IPS-18c (cell line): Measurements from ENCODE around the gene THSD7B.
"Not testable (repeated sequence)": the region's sequence is repeated elsewhere in the genome, so short reads cannot be mapped to it uniquely, and the experiment has no call there.

Source experiments
- H3K4me3 ChIP-seq: 2 replicates; pipeline ENCODE4 v1.7.0; 2013; ENCODE audit warnings: low read depth, mild to moderate bottlenecking, low read length, moderate library complexity; ENCODE audit not compliant: insufficient read depth
- H3K9me3 ChIP-seq: one replicate; pipeline ENCODE4 v1.6.1; 2013; ENCODE audit warnings: mild to moderate bottlenecking, low read length, moderate library complexity; ENCODE audit not compliant: control insufficient read depth, insufficient read depth

THSD7B gene

GRCh38 chr2:136765256-136766072 is at the start of gene THSD7B:
TSS of gene THSD7B (plus strand) at chr2:136765545. CDS start at chr2:136882179, 116,634 bp downstream.
- peak within 1 kb of the TSS; percentile 50 for H3K4me3 ChIP-seq
- H3K9me3 ChIP-seq = no peaks in the 10 kb centered on the region

- Histone ChIP-seq H3K9me3 (no peaks in the 10 kb centered on the region), H3K4me3 (no peak overlapping the region)
Measured at GRCh38 chr2:136718273-136718672, 47.1 kb upstream of the THSD7B start.

GRCh38 chr2:136727973-136728699 is 37.2 kb upstream of the THSD7B start:
- no peak overlapping the region for H3K4me3 ChIP-seq
- H3K9me3 ChIP-seq = no peaks in the 10 kb centered on the region

- Histone ChIP-seq H3K4me3 (no peak overlapping the region), H3K9me3 (no peaks in the 10 kb centered on the region)
Measured at GRCh38 chr2:136736236-136736635, 29.1 kb upstream of the THSD7B start.

- no peak overlapping the region for H3K4me3 ChIP-seq
Measured at GRCh38 chr2:136738044-136738443, 27.3 kb upstream of the THSD7B start.

GRCh38 chr2:136741471-136741870 is 23.9 kb upstream of the THSD7B start:
- no peaks in the 10 kb centered on the region for H3K9me3 ChIP-seq

More at GRCh38 chr2:136738044-136738443, 27.3 kb upstream of the THSD7B start:
- H3K9me3 ChIP-seq = no peaks in the 10 kb centered on the region

GRCh38 chr2:136750065-136750464 is 15.3 kb upstream of the THSD7B start:
- no peaks in the 10 kb centered on the region for H3K9me3 ChIP-seq
- no peak overlapping the region for H3K4me3 ChIP-seq

More at GRCh38 chr2:136741471-136741870, 23.9 kb upstream of the THSD7B start:
- H3K4me3 ChIP-seq = no peak overlapping the region

GRCh38 chr2:136751406-136751805 is 13.9 kb upstream of the THSD7B start:
- Histone ChIP-seq H3K9me3 (no peaks in the 10 kb centered on the region), H3K4me3 (no peak overlapping the region)

- H3K4me3 ChIP-seq, H3K9me3 ChIP-seq: not testable (repeated sequence)
Measured at GRCh38 chr2:136758504-136758903, 6.8 kb upstream of the THSD7B start.

GRCh38 chr2:136764452-136765255 is 691 bp upstream of the THSD7B start:
- H3K9me3 ChIP-seq = no peaks in the 10 kb centered on the region
- peak overlapping the region; percentile 50 for H3K4me3 ChIP-seq

- Histone ChIP-seq H3K9me3 (no peaks in the 10 kb centered on the region), H3K4me3 (peak overlapping the region; percentile 50; the same call in 1 of the 2 replicates)
Measured at GRCh38 chr2:136766073-136766404, 694 bp downstream of the THSD7B start.

- Histone ChIP-seq H3K9me3 (no peaks in the 10 kb centered on the region), H3K4me3 (no peak overlapping the region)
Measured at GRCh38 chr2:136767030-136767429, 1.7 kb downstream of the THSD7B start.

GRCh38 chr2:136769871-136770270 is 4.5 kb downstream of the THSD7B start:
- Histone ChIP-seq H3K4me3 (no peak overlapping the region), H3K9me3 (no peaks in the 10 kb centered on the region)

- H3K9me3 ChIP-seq = no peaks in the 10 kb centered on the region
- no peak overlapping the region for H3K4me3 ChIP-seq
Measured at GRCh38 chr2:136770384-136770783, 5.0 kb downstream of the THSD7B start.

- H3K9me3 ChIP-seq = no peaks in the 10 kb centered on the region
Measured at GRCh38 chr2:136777391-136777790, 12.0 kb downstream of the THSD7B start.

GRCh38 chr2:136783856-136784255 is 18.5 kb downstream of the THSD7B start:
- Histone ChIP-seq H3K9me3 (no peaks in the 10 kb centered on the region), H3K4me3 (no peak overlapping the region)

More at GRCh38 chr2:136777391-136777790, 12.0 kb downstream of the THSD7B start:
- no peak overlapping the region for H3K4me3 ChIP-seq

- no peaks in the 10 kb centered on the region for H3K9me3 ChIP-seq
- no peak overlapping the region for H3K4me3 ChIP-seq
Measured at GRCh38 chr2:136785215-136785614, 19.9 kb downstream of the THSD7B start.
